Naive thymus-derived CD4-positive, alpha-beta T cell (primary cell): ENCODE measurements around the gene THSD4. TPM values are rescaled to one million over a fixed set of nuclear protein-coding genes. Genes with fewer than 3 reads are reported as not detected.

ENCODE experiments used
- ATAC-seq: fragments of 150-1000 bp; cut with Tn5 transposase; 2 replicates; pipeline ENCODE4 v1.10.0; 2021; ENCODE audit warnings: mild to moderate bottlenecking, moderate library complexity
- CTCF ChIA-PET: fragments of 350-600 bp; sonication (Branson Sonifier 250); formaldehyde crosslinking; loops from one replicate; lab custom pipeline; 2021; ENCODE audit warnings: antibody characterized with exemption; lab: Charles Lee
- POLR2A ChIA-PET: fragments of 350-600 bp; sonication (Branson Sonifier 250); formaldehyde crosslinking; loops from one replicate; lab custom pipeline; 2021; ENCODE audit warnings: antibody characterized with exemption, inconsistent platforms; lab: Charles Lee
- DNase-seq, 9 donors: peaks; one replicate each; pipeline versions ENCODE4 v3.0.0 to v3.0.0-alpha.2; 2020 to 2022; ENCODE audit warnings: mixed read lengths in 1 of 9
- H3K27ac ChIP-seq: one replicate; pipeline ENCODE4 v1.7.0; 2013; ENCODE audit warnings: mild to moderate bottlenecking, low read depth, low read length, moderate library complexity
- H3K27me3 ChIP-seq, 2 donors: one replicate each; pipeline ENCODE4 v1.7.0; 2013; ENCODE audit warnings: low read length in 2 of 2, mild to moderate bottlenecking in 2 of 2, moderate library complexity in 2 of 2; ENCODE audit not compliant: control insufficient read depth in 2 of 2, insufficient read depth in 2 of 2
- H3K36me3 ChIP-seq, 3 experiments: 1 replicate in 2 of 3; 2 replicates in 1 of 3; pipeline ENCODE4 v1.7.0; 2013; ENCODE audit warnings: low read length in 3 of 3, mild to moderate bottlenecking in 3 of 3, moderate library complexity in 1 of 3; ENCODE audit not compliant: insufficient read depth in 3 of 3, control insufficient read depth in 2 of 3
- H3K4me1 ChIP-seq, 2 donors: one replicate each; pipeline ENCODE4 v1.7.0; 2013; ENCODE audit warnings: low read length in 2 of 2, mild to moderate bottlenecking in 2 of 2, moderate library complexity in 1 of 2; ENCODE audit not compliant: control insufficient read depth in 2 of 2, insufficient read depth in 2 of 2
- H3K4me3 ChIP-seq: 2 replicates; pipeline ENCODE4 v1.7.0; 2013; ENCODE audit warnings: mild to moderate bottlenecking, low read length
- H3K9me3 ChIP-seq, 3 experiments: 1 replicate in 2 of 3; 2 replicates in 1 of 3; pipeline ENCODE4 v1.7.0; 2013; ENCODE audit warnings: low read length in 3 of 3; ENCODE audit not compliant: control insufficient read depth in 2 of 3
- H3K27ac Mint-ChIP-seq, 9 donors: one replicate each; pipeline ENCODE4 v1.8.0; 2020 to 2022; ENCODE audit warnings: mixed read lengths in 9 of 9, mild to moderate bottlenecking in 8 of 9, moderate library complexity in 5 of 9, inconsistent platforms in 2 of 9
- H3K27me3 Mint-ChIP-seq, 5 donors: one replicate each; pipeline ENCODE4 v1.8.0; 2021 to 2022; ENCODE audit warnings: mixed read lengths in 5 of 5, mild to moderate bottlenecking in 1 of 5
- H3K36me3 Mint-ChIP-seq, 5 donors: one replicate each; pipeline ENCODE4 v1.8.0; 2020 to 2022; ENCODE audit warnings: mixed read lengths in 5 of 5, mild to moderate bottlenecking in 3 of 5, inconsistent platforms in 1 of 5
- H3K4me1 Mint-ChIP-seq, 7 donors: one replicate each; pipeline ENCODE4 v1.8.0; 2020 to 2022; ENCODE audit warnings: mixed read lengths in 7 of 7, mild to moderate bottlenecking in 3 of 7, inconsistent platforms in 1 of 7
- H3K4me3 Mint-ChIP-seq, 10 donors: one replicate each; pipeline ENCODE4 v1.8.0; 2020 to 2022; ENCODE audit warnings: mild to moderate bottlenecking in 10 of 10, mixed read lengths in 10 of 10, moderate library complexity in 6 of 10, inconsistent platforms in 2 of 10
- H3K9me3 Mint-ChIP-seq, 11 donors: one replicate each; pipeline ENCODE4 v1.8.0; 2020 to 2022; ENCODE audit warnings: mixed read lengths in 11 of 11, mild to moderate bottlenecking in 4 of 11, inconsistent platforms in 1 of 11, moderate library complexity in 1 of 11
- intact Hi-C, 2 donors: fragments of 100-400 bp; cut with micrococcal nuclease; formaldehyde crosslinking; loops; one replicate each; pipeline ENCODE4 v1.15.1; 2023
- polyA plus RNA-seq, 2 donors: library from polyadenylated mRNA; unstranded; fragments of 300-500 nt; fragmentation: Illumina TruSeq; gene quantifications; one replicate each; pipeline ENCODE4 v1.2.3, GENCODE V29; 2021
- total RNA-seq, 6 experiments: library from RNA in 5 of 6; stranded (reverse) in 5 of 6; gene quantifications; 1 replicate in 5 of 6; 2 replicates in 1 of 6; pipeline ENCODE4 v1.2.3 and lab custom pipeline; 2021 to 2026

THSD4 gene
- total and polyA plus RNA-seq, 7 experiments from 2014 or later: not detected

DNA sequence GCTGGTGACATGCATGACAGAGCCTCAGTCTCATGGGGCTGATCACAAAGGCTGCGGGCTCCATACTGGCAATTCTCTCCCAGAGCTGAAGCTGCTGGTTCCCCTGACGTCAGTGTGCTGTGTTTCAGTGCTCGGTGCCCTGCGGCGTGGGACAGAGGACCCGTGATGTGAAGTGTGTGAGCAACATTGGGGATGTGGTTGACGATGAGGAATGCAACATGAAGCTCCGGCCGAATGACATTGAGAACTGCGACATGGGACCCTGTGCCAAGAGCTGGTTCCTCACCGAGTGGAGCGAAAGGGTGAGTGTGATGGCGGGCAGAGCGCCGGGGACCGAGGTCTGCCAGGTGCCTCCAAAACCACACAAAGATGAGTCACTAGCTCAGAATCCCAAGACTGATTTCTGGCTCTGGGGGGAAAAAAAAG, 633.0 kb downstream of the THSD4 start:
- ChIA-PET CTCF (interaction anchor here (0.6 kb wide), 1 partner anchor 386 kb away, joined by 5 read pairs; no protein-coding TSS in a partner anchor), POLR2A (no interaction called here)
- H3K9me3 Mint-ChIP-seq: no peaks in the 10 kb centered on the region
- DNase-seq (no peak), ATAC-seq (no peak)
- H3K36me3 ChIP-seq: no peaks in the 10 kb centered on the region
- H3K27ac ChIP-seq: no peak overlapping the region
- peaks cover 3 to 32% (median 8%) of the 10 kb centered on the region in 5 donors for H3K27me3 Mint-ChIP-seq
- no peaks in the 10 kb centered on the region for H3K4me1 ChIP-seq
- H3K4me3 Mint-ChIP-seq: no peak overlapping the region
- no peak overlapping the region for H3K4me3 ChIP-seq
- intact Hi-C loops: no loop called here
- H3K4me1 Mint-ChIP-seq: peaks cover 0 to 3% (median 0%) of the 10 kb centered on the region in 7 donors
- no peaks in the 10 kb centered on the region for H3K36me3 Mint-ChIP-seq
- H3K9me3 ChIP-seq: no peaks in the 10 kb centered on the region
- no peak overlapping the region for H3K27ac Mint-ChIP-seq
- H3K27me3 ChIP-seq: no peaks in the 10 kb centered on the region

DNA sequence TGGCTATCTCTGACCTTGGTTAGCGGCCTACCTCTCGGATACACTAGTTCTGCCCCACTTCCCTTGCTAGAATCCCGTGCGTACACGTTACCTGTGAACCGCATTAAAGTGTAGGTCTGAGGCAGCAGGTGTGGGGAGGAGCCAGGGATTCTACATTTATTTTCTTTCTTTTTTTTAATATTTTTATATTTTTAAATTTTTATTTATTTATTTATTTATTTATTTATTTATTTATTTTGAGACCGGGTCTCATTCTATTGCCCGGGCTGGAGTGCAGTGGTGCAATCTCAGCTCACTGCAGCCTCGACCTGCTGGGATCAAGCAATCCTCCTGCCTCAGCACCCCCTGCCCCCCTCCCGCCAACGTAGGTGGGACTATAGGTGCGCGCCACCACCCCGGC, 634.2 kb downstream of the THSD4 start:
- Histone ChIP-seq H3K27ac (no peak overlapping the region), H3K36me3 (no peaks in the 10 kb centered on the region), H3K9me3 (no peaks in the 10 kb centered on the region), H3K4me1 (no peaks in the 10 kb centered on the region), H3K4me3 (no peak overlapping the region), H3K27me3 (no peaks in the 10 kb centered on the region)
- POLR2A ChIA-PET: no interaction called here
- Mint-ChIP-seq H3K36me3 (no peaks in the 10 kb centered on the region), H3K4me1 (no peaks in the 10 kb centered on the region), H3K9me3 (peaks cover 0 to under 1% (median 0%) of the 10 kb centered on the region in 11 donors), H3K27me3 (peaks cover 3 to 26% (median 6%) of the 10 kb centered on the region in 5 donors), H3K4me3 (no peak overlapping the region), H3K27ac (no peak overlapping the region)
- intact Hi-C loops: no loop called here
- CTCF ChIA-PET: no interaction called here
- ATAC-seq (no peak), DNase-seq (no peak)

DNA sequence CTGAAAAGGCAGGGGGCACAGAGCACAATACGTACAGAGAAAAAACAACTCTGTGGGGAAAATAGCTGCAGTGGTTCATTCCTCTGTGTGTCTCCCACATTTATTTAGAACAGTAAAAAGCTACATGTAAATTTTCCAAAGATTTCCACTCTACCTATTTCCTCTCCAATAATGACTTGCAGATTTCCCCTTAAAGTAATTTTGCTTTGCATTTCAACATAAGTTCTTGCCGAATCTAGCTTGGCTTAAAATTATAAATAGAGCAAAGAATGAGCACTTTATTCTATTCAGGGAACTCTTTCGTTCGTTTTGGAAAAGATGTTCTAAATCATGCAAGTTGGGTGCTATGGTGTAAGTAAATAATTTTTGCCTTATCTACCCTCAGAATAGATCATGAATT, 636.9 kb downstream of the THSD4 start:
- POLR2A ChIA-PET: no interaction called here
- peaks cover 0 to 7% (median 0%) of the 10 kb centered on the region in 11 donors for H3K9me3 Mint-ChIP-seq
- intact Hi-C loops: no loop called here

DNA sequence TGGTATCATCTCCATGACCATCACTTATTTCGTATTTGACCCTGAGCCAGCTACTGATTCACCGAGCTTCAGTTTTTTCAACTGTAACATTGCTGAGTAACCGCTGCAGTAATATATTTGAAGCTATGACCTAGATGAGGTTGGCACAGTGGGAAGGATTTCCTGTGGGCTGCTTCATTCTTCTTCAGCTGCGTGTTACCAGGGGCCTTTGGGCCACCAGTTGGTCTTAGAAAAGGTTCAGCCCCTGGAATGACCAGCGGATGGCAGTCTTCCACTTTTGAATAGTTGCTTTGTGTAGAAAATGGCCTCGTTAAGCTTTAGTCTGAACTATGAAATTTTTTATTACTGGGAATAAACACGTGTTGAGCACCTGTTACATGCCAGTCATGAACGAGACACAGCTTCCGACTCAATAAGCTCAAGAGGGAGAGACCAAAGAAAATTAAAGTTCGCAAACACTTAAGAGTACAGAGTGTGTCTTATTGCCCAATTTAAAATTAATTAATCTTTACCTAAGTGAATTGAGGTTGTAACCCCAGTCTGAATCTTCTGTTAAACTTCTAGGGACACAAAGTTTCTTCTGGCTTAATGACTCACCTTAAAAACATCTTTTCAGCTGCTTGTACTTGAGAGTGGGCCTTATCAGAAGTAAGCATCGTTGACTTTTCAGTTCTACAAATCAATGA, 637.5 kb downstream of the THSD4 start:
- intact Hi-C loops: no loop called here
- H3K27ac Mint-ChIP-seq: no peak overlapping the region
- H3K4me3 Mint-ChIP-seq: no peak overlapping the region

More for the DNA sequence above, 636.9 kb downstream of the THSD4 start:
- Histone ChIP-seq H3K4me3 (no peak overlapping the region), H3K27ac (no peak overlapping the region), H3K27me3 (peaks cover 0 to 4% of the 10 kb centered on the region in 2 donors), H3K36me3 (no peaks in the 10 kb centered on the region), H3K4me1 (no peaks in the 10 kb centered on the region), H3K9me3 (no peaks in the 10 kb centered on the region)
- H3K27ac Mint-ChIP-seq: no peak overlapping the region
- DNase-seq (no peak), ATAC-seq (no peak)
- H3K36me3 Mint-ChIP-seq: no peaks in the 10 kb centered on the region
- H3K27me3 Mint-ChIP-seq: peaks cover 6 to 20% (median 13%) of the 10 kb centered on the region in 5 donors
- CTCF ChIA-PET: interaction anchor here (1.6 kb wide), 1 partner anchor 8 kb away, joined by 7 read pairs; no protein-coding TSS in a partner anchor
- H3K4me3 Mint-ChIP-seq: no peak overlapping the region
- H3K4me1 Mint-ChIP-seq: no peaks in the 10 kb centered on the region

DNA sequence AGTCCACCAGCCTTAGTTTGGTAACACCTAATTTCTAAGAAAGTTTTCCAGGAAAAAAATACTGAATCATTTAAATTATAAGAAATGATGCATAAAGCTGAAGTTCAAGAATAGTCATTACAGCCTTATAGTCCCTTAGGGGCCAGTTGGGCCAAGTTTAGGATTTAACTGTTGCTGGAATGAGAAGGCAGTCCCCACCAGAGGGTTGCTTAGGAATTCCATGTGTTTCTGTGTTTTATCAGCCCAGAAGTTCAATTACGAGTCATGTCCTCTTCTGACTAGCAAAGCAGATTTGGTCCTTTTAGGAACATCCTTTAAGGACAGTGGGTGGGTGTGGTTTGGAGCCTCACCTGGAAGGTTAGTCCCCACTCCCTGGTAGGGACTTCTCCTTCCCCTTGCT, 638.1 kb downstream of the THSD4 start:
- Mint-ChIP-seq H3K27me3 (peaks cover 6 to 20% (median 13%) of the 10 kb centered on the region in 5 donors), H3K4me1 (no peaks in the 10 kb centered on the region), H3K36me3 (no peaks in the 10 kb centered on the region), H3K27ac (no peak overlapping the region), H3K4me3 (no peak overlapping the region), H3K9me3 (peaks cover 0 to 7% (median 0%) of the 10 kb centered on the region in 11 donors)
- H3K4me1 ChIP-seq: no peaks in the 10 kb centered on the region
- POLR2A ChIA-PET: no interaction called here
- H3K4me3 ChIP-seq: no peak overlapping the region
- H3K27me3 ChIP-seq: peaks cover 0 to 4% of the 10 kb centered on the region in 2 donors
- CTCF ChIA-PET: interaction anchor here (1.2 to 1.6 kb wide), 2 partner anchors 10 to 406 kb away, joined by 3 to 7 read pairs; no protein-coding TSS in a partner anchor
- no peak for ATAC-seq
- H3K36me3 ChIP-seq: no peaks in the 10 kb centered on the region
- H3K9me3 ChIP-seq: no peaks in the 10 kb centered on the region
- no peak overlapping the region for H3K27ac ChIP-seq
- intact Hi-C loops: no loop called here
- no peak for DNase-seq

More for the DNA sequence above, 637.5 kb downstream of the THSD4 start:
- Histone ChIP-seq H3K36me3 (no peaks in the 10 kb centered on the region), H3K27ac (no peak overlapping the region), H3K9me3 (no peaks in the 10 kb centered on the region), H3K27me3 (peaks cover 0 to 4% of the 10 kb centered on the region in 2 donors), H3K4me3 (no peak overlapping the region), H3K4me1 (no peaks in the 10 kb centered on the region)
- ChIA-PET CTCF (interaction anchor here (1.2 to 1.6 kb wide), 2 partner anchors 9 to 406 kb away, joined by 3 to 7 read pairs; no protein-coding TSS in a partner anchor), POLR2A (no interaction called here)
- no peaks in the 10 kb centered on the region for H3K36me3 Mint-ChIP-seq
- H3K9me3 Mint-ChIP-seq: peaks cover 0 to 7% (median 0%) of the 10 kb centered on the region in 11 donors
- DNase-seq (no peak), ATAC-seq (no peak)
- H3K27me3 Mint-ChIP-seq: peaks cover 6 to 20% (median 13%) of the 10 kb centered on the region in 5 donors
- no peaks in the 10 kb centered on the region for H3K4me1 Mint-ChIP-seq

DNA sequence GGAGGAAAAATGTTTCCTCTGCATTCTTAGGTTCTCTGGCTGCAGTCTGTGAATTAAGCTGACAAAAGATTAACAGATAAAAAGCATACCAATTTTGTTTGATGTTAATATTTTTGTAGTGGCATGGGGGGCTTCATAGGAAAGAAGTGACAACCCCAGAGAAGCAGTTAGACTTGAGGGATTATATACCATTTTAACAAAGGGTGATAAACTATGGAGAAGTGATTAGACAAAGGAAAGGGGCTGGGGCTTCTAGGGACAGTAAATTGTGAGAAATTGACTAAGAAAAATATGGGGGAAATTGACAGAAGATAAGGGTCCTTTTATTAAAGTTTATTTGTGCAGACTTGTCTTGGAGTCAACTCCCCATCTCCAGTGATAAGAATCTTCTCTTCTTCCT, 639.4 kb downstream of the THSD4 start:
- Mint-ChIP-seq H3K27me3 (peaks cover 11 to 20% (median 13%) of the 10 kb centered on the region in 5 donors), H3K4me1 (no peaks in the 10 kb centered on the region), H3K4me3 (no peak overlapping the region), H3K27ac (no peak overlapping the region), H3K9me3 (peaks cover 0 to 7% (median 0%) of the 10 kb centered on the region in 11 donors), H3K36me3 (no peaks in the 10 kb centered on the region)
- no peak for ATAC-seq
- ChIA-PET CTCF (no interaction called here), POLR2A (no interaction called here)
- H3K4me3 ChIP-seq: no peak overlapping the region
- peaks cover 0 to 4% of the 10 kb centered on the region in 2 donors for H3K27me3 ChIP-seq
- H3K36me3 ChIP-seq: no peaks in the 10 kb centered on the region
- H3K27ac ChIP-seq: no peak overlapping the region
- H3K9me3 ChIP-seq: no peaks in the 10 kb centered on the region
- intact Hi-C loops: no loop called here
- no peak for DNase-seq
- H3K4me1 ChIP-seq: no peaks in the 10 kb centered on the region
